Non-pigmented ciliary epithelial cell (primary cell): ENCODE measurements around the gene SEC61B.
"Not testable (repeated sequence)": the region's sequence is repeated elsewhere in the genome, so short reads cannot be mapped to it uniquely, and the experiment has no call there.

Experiments used
- DNase-seq: peaks from one replicate; pipeline ENCODE4 v3.0.0-alpha.2; 2010; ENCODE audit warnings: low read depth

SEC61B gene

GRCh38 chr9:99237849-99238248 lies 15.8 kb downstream of the SEC61B start:
- DNase-seq: not testable (repeated sequence)

GRCh38 chr9:99238331-99238730 lies 16.2 kb downstream of the SEC61B start:
- no peak for DNase-seq

- no peak for DNase-seq
Measured at GRCh38 chr9:99239341-99240060, 17.4 kb downstream of the SEC61B start.

GRCh38 chr9:99241106-99241505 lies 19.0 kb downstream of the SEC61B start:
- no peak for DNase-seq

GRCh38 chr9:99244344-99245260 lies 22.5 kb downstream of the SEC61B start:
- no peak for DNase-seq

GRCh38 chr9:99249619-99250018 lies 27.5 kb downstream of the SEC61B start:
- DNase-seq: no peak

GRCh38 chr9:99251157-99251556 lies 29.1 kb downstream of the SEC61B start:
- DNase-seq: no peak

GRCh38 chr9:99253134-99253533 lies 31.1 kb downstream of the SEC61B start:
- DNase-seq: no peak

- no peak for DNase-seq
Measured at GRCh38 chr9:99253772-99254431, 31.8 kb downstream of the SEC61B start.

- no peak for DNase-seq
Measured at GRCh38 chr9:99255651-99256050, 33.6 kb downstream of the SEC61B start.

GRCh38 chr9:99257723-99258389 lies 35.8 kb downstream of the SEC61B start:
- DNase-seq: no peak

- DNase-seq: no peak
Measured at GRCh38 chr9:99259231-99259918, 37.3 kb downstream of the SEC61B start.

- DNase-seq: no peak
Measured at GRCh38 chr9:99261923-99262322, 39.8 kb downstream of the SEC61B start.

GRCh38 chr9:99262949-99263418 lies 40.9 kb downstream of the SEC61B start:
- DNase-seq: no peak

GRCh38 chr9:99264070-99264680 lies 42.1 kb downstream of the SEC61B start:
- DNase-seq: no peak

GRCh38 chr9:99265691-99266090 lies 43.6 kb downstream of the SEC61B start:
- no peak for DNase-seq

- DNase-seq: peak; percentile 32
Measured at GRCh38 chr9:99266255-99267023, 44.4 kb downstream of the SEC61B start.

- DNase-seq: peak; percentile 31
Measured at GRCh38 chr9:99269416-99269815, 47.3 kb downstream of the SEC61B start.

- DNase-seq: no peak
Measured at GRCh38 chr9:99270491-99270890, 48.4 kb downstream of the SEC61B start.

- no peak for DNase-seq
Measured at GRCh38 chr9:99272836-99273235, 50.8 kb downstream of the SEC61B start.
